ENCODE measurements around the gene MGMT.

MGMT gene

DNA sequence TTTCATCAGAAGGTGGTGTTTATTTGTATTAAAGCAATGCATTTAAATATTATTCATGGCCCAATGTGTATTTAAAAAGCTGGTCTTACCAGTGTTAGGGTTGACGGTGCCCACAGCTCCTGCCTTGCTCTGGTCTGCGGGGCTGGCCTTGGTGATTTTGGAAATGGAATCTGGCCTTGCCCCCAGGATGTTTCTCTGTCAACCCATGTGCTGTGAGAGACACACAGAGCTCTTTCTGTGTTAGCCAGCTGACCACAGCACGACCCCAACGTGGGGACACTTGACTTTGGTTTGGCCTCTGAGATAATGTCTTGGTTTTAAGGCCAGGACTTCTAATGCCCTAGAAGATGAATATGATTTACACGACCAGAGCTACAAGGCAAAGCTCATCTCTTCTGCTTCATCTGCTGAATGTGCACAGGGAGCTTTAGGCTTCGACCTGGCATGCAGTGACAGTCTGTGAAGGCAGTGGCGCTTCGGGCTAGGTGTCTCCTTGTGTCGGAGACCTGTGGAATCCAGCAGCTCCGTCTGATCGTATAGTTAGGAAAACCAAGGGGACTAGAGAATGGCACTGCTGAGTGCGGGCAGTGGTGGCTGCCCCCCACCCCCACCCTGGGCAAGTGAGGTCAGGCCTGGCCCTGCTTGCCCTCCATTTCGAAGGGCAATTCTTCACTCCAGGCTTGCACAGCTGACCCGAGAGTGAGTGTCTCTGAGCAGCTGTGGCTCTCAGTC is 250.9 kb downstream of the MGMT start:
- TF ChIP-seq, protein P1, sequence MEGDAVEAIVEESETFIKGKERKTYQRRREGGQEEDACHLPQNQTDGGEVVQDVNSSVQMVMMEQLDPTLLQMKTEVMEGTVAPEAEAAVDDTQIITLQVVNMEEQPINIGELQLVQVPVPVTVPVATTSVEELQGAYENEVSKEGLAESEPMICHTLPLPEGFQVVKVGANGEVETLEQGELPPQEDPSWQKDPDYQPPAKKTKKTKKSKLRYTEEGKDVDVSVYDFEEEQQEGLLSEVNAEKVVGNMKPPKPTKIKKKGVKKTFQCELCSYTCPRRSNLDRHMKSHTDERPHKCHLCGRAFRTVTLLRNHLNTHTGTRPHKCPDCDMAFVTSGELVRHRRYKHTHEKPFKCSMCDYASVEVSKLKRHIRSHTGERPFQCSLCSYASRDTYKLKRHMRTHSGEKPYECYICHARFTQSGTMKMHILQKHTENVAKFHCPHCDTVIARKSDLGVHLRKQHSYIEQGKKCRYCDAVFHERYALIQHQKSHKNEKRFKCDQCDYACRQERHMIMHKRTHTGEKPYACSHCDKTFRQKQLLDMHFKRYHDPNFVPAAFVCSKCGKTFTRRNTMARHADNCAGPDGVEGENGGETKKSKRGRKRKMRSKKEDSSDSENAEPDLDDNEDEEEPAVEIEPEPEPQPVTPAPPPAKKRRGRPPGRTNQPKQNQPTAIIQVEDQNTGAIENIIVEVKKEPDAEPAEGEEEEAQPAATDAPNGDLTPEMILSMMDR (IDR thresholded peaks at IDR 0.05; ENCODE audit: control insufficient read depth, extremely low read depth, insufficient read depth): no peak
- DNase-seq (ENCODE audit: low read depth): no peak
- H3K4me3 ChIP-seq (ENCODE audit: low read depth, low read length): no peak overlapping the region

GRCh38 chr10:129718548-129719414 is 251.7 kb downstream of the MGMT start:
- no peak for DNase-seq (ENCODE audit: low read depth)
- no peak overlapping the region for H3K4me3 ChIP-seq (ENCODE audit: low read depth, low read length)
- TF ChIP-seq, protein P1 (IDR thresholded peaks at IDR 0.05; ENCODE audit: control insufficient read depth, extremely low read depth, insufficient read depth): no peak

DNA sequence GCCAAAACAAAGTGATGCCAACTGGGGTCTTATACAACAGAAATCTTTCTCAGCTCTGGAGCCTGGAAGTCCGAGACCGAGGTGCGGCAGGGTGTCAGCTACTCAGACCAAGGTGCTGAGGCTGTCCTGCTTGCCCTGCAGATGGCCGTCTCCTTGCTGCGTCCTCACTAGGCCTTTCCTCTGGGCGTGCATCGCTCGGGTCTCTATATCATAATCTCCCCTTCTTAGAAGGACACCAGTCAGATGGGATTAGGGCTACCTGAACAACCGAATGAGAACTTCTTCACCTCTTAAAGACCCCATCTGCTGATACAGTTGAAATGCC is 252.3 kb downstream of the MGMT start:
- TF ChIP-seq, protein P1 (IDR thresholded peaks at IDR 0.05; ENCODE audit: control insufficient read depth, extremely low read depth, insufficient read depth): no peak
- DNase-seq (ENCODE audit: low read depth): no peak
- no peak overlapping the region for H3K4me3 ChIP-seq (ENCODE audit: low read depth, low read length)

DNA sequence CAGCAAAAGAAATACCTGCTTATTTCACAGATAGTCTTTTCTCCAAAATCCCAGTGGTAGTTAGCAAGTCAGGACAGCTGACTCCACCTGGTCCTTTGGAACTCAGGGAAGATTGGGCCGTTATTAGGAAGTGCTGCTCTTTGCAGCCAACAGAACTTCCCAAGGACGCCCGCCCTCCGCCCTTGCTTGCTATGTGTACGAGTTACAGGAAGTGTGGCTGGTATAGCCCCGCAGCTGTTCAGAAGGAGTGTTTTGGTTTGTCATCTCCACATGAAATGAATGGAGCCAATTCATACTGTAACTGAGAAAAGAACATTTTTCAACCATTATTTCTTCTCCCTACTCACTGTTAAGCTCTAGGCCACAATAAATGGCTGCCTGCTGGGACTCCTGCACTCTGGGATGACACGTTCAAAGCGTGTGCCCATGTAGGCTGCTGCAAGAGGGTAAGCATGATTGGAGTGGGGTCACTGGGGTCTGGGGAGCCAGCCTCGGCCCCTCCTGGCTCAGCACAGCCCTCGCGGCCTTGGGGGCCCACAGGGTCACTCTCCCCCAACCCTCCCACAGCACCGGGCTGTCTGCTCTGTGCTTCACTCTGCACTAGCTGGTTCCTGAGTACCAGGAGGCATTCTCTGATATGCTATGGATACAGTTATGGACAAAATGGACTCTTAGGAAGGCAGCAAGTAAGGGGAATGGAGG is 253.0 kb downstream of the MGMT start:
- no peak overlapping the region for H3K4me3 ChIP-seq (ENCODE audit: low read depth, low read length)
- TF ChIP-seq, protein P1 (IDR thresholded peaks at IDR 0.05; ENCODE audit: control insufficient read depth, extremely low read depth, insufficient read depth): no peak
- no peak for DNase-seq (ENCODE audit: low read depth)

DNA sequence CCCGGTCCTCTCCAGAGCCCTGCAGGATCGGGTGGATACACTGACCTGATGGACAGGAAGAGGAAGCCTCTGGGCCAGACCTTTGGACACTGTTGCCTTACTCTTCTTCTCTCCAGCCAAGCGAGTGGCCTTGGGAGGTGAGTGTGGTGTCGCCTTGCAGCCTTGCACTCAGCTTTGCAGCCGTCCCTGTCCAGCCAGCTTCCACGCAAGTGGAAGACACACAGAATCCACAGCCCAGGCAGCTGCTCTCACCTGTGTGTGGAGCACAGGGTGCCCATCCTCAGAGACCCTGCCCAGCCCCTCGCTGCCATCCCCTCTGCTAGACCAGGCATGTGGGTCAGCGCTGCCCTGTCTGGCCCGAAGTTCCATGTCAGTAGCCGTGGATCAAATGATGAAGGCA is 258.0 kb downstream of the MGMT start:
- no peak for DNase-seq (ENCODE audit: low read depth)
- TF ChIP-seq, protein P1 (IDR thresholded peaks at IDR 0.05; ENCODE audit: control insufficient read depth, extremely low read depth, insufficient read depth): no peak

DNA sequence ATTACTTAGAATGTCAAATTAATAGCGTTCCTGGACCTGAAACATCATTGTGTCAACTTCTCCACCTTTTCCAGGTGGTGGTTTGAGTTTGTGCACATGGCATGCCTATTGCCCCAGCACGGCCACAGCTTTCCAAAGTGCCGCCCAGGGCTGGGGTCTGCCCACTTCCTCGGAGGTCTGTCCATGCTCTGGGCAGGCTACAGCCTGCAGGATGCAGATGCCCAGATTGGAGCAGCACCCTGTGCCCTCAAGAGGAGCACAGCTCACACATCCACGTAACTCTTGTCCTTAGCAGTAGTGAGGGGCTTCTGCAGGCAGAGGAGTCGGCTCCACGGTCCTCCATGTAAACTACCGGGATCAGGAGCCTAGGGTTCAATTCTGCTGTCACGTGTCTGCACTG is 258.4 kb downstream of the MGMT start:
- TF ChIP-seq, protein P1 (IDR thresholded peaks at IDR 0.05; ENCODE audit: control insufficient read depth, extremely low read depth, insufficient read depth): no peak
- no peak overlapping the region for H3K4me3 ChIP-seq (ENCODE audit: low read depth, low read length)
- DNase-seq (ENCODE audit: low read depth): no peak

More for the DNA sequence above, 258.0 kb downstream of the MGMT start:
- H3K4me3 ChIP-seq (ENCODE audit: low read depth, low read length): no peak overlapping the region
